Measurements from ENCODE around the gene PPP1R3E.

Gene PPP1R3E

GRCh38 chr14:23248601-23249000, 54.1 kb downstream of the PPP1R3E start:
- no peak for DNase-seq (ENCODE audit: low read depth)

Data from activated T-cell treated with anti-CD3 and anti-CD28 coated beads for 1 hour (primary cell).